Liver (tissue), 9 donors: ENCODE results near the gene CTSA. TPM values are rescaled to one million over a fixed set of nuclear protein-coding genes. Genes with fewer than 3 reads are reported as not detected.

Experiments
- DNase-seq: peaks from one replicate; pipeline ENCODE4 v3.0.0-alpha.2; 2017; ENCODE audit warnings: low spot score
- H3K27ac ChIP-seq, 2 donors: one replicate each; pipeline ENCODE4 v1.7.0; 2013; ENCODE audit warnings: inconsistent platforms in 2 of 2, low read length in 2 of 2, control low read depth in 1 of 2, low read depth in 1 of 2, mild to moderate bottlenecking in 1 of 2
- H3K27me3 ChIP-seq, 4 donors: one replicate each; pipeline versions ENCODE4 v1.6.1 to v1.7.0; 2013; ENCODE audit warnings: low read length in 3 of 4, inconsistent platforms in 1 of 4, mild to moderate bottlenecking in 1 of 4, moderate library complexity in 1 of 4; ENCODE audit not compliant: control insufficient read depth in 4 of 4, insufficient read depth in 4 of 4
- H3K36me3 ChIP-seq, 4 donors: one replicate each; pipeline versions ENCODE4 v1.6.1 to v1.7.0; 2013; ENCODE audit warnings: low read length in 3 of 4, mild to moderate bottlenecking in 3 of 4, low read depth in 1 of 4, moderate library complexity in 1 of 4; ENCODE audit not compliant: control insufficient read depth in 4 of 4, insufficient read depth in 3 of 4
- H3K4me1 ChIP-seq, 4 donors: one replicate each; pipeline versions ENCODE4 v1.6.1 to v1.7.0; 2013; ENCODE audit warnings: low read length in 3 of 4, mild to moderate bottlenecking in 3 of 4, moderate library complexity in 1 of 4; ENCODE audit not compliant: control insufficient read depth in 4 of 4, insufficient read depth in 4 of 4
- H3K4me3 ChIP-seq, 3 donors: one replicate each; pipeline versions ENCODE4 v1.6.1 to v1.7.0; 2013; ENCODE audit warnings: low read length in 3 of 3, control low read depth in 1 of 3, low read depth in 1 of 3, mild to moderate bottlenecking in 1 of 3
- H3K9ac ChIP-seq, 2 donors: one replicate each; pipeline ENCODE4 v1.7.0; 2013; ENCODE audit warnings: low read length in 2 of 2, mild to moderate bottlenecking in 2 of 2, moderate library complexity in 2 of 2, control low read depth in 1 of 2, low read depth in 1 of 2
- H3K9me3 ChIP-seq, 4 donors: one replicate each; pipeline versions ENCODE4 v1.6.1 to v1.7.0; 2013; ENCODE audit warnings: low read length in 3 of 4; ENCODE audit not compliant: control insufficient read depth in 4 of 4
- ATF3 ChIP-seq: IDR thresholded peaks from 2 replicates; pipeline ENCODE4 v1.6.1; 2016; ENCODE audit warnings: antibody characterized with exemption
- CTCF ChIP-seq: fragments of 150-350 bp; IDR thresholded peaks from 2 replicates; pipeline ENCODE4 v1.5.1; 2017; ENCODE audit warnings: improper control_type of control experiment, low read depth, low read length; ENCODE audit not compliant: missing input control
- EGR1 ChIP-seq, 2 donors: IDR thresholded peaks; 2 replicates each; pipeline ENCODE4 v1.6.1; 2016 to 2018; ENCODE audit warnings: antibody characterized with exemption in 2 of 2, low read depth in 2 of 2
- FOXA1 ChIP-seq: IDR thresholded peaks from 2 replicates; pipeline ENCODE4 v1.6.1; 2016; ENCODE audit warnings: antibody characterized with exemption
- FOXA2 ChIP-seq: IDR thresholded peaks from 2 replicates; pipeline ENCODE4 v1.6.1; 2016; ENCODE audit warnings: antibody characterized with exemption
- GABPA ChIP-seq, 2 donors: IDR thresholded peaks in 1 of 2; conservative IDR thresholded peaks in 1 of 2; 2 replicates each; pipeline ENCODE4 v1.6.1; 2016; ENCODE audit warnings: antibody characterized with exemption in 2 of 2, mild to moderate bottlenecking in 1 of 2, moderate library complexity in 1 of 2
- HNF4A ChIP-seq, 2 donors: conservative IDR thresholded peaks; 2 replicates each; pipeline ENCODE4 v1.6.1; 2016; ENCODE audit warnings: antibody characterized with exemption in 2 of 2, mild to moderate bottlenecking in 2 of 2
- HNF4G ChIP-seq: IDR thresholded peaks from 2 replicates; pipeline ENCODE4 v1.6.1; 2016; ENCODE audit warnings: antibody characterized with exemption
- JUND ChIP-seq, 2 donors: IDR thresholded peaks; 2 replicates each; pipeline ENCODE4 v1.6.1; 2016; ENCODE audit warnings: antibody characterized with exemption in 2 of 2
- NR2F2 ChIP-seq: IDR thresholded peaks from 2 replicates; pipeline ENCODE4 v1.6.1; 2016; ENCODE audit warnings: antibody characterized with exemption
- RAD21 ChIP-seq, 2 donors: IDR thresholded peaks; 2 replicates each; pipeline ENCODE4 v1.6.1; 2016; ENCODE audit warnings: antibody characterized with exemption in 2 of 2, mild to moderate bottlenecking in 2 of 2
- REST ChIP-seq: IDR thresholded peaks from 2 replicates; pipeline ENCODE4 v1.6.1; 2016; ENCODE audit warnings: antibody characterized with exemption, mild to moderate bottlenecking
- RXRA ChIP-seq, 2 donors: IDR thresholded peaks; 2 replicates each; pipeline ENCODE4 v1.6.1; 2017 to 2018; ENCODE audit warnings: antibody characterized with exemption in 2 of 2, mild to moderate bottlenecking in 1 of 2
- SP1 ChIP-seq: IDR thresholded peaks from 2 replicates; pipeline ENCODE4 v1.6.1; 2018; ENCODE audit warnings: antibody characterized with exemption, mild to moderate bottlenecking
- TAF1 ChIP-seq: conservative IDR thresholded peaks from 2 replicates; pipeline ENCODE4 v1.6.1; 2016; ENCODE audit warnings: antibody characterized with exemption, mild to moderate bottlenecking
- YY1 ChIP-seq: IDR thresholded peaks from 2 replicates; pipeline ENCODE4 v1.6.1; 2016; ENCODE audit warnings: antibody characterized with exemption, mild to moderate bottlenecking
- ZBTB33 ChIP-seq: IDR thresholded peaks from 2 replicates; pipeline ENCODE4 v1.6.1; 2016; ENCODE audit warnings: antibody characterized with exemption
- WGBS: extraction: QIAGEN DNeasy Blood & Tissue Kit; methylation state at CpG from one replicate; pipeline ENCODE4 v1.1.7; 2013; 5-methylcytosine and 5-hydroxymethylcytosine counted together
- polyA plus RNA-seq, 2 donors: library from polyadenylated mRNA; stranded (reverse) in 1 of 2; unstranded in 1 of 2; fragments of 200-250 nt in 1 of 2; fragments of >200 nt in 1 of 2; fragmentation: Nextera tagmentation in 1 of 2; extraction: Ambion mirVana in 1 of 2; gene quantifications; one replicate each; pipeline versions ENCODE4 v1.2.1 to v1.2.3, GENCODE V29; 2013 to 2015
- total RNA-seq, 2 donors: library from RNA; depleted of rRNA; stranded (reverse); fragments of >200 nt; gene quantifications; one replicate each; pipeline ENCODE4 v1.2.3, GENCODE V29; 2014
- TF ChIP-seq, protein P1 (sequence below): IDR thresholded peaks from 2 replicates; pipeline ENCODE4 v1.6.1; 2016; ENCODE audit warnings: antibody characterized with exemption
- donor health status: healthy.
- donor health status: healthy.
- donor health status: healthy.
- donor health status: healthy.
- donor health status: healthy.

The CTSA gene
- total and polyA plus RNA-seq, 4 donors, result 45.6 to 151 (median 76.4) TPM

DNA sequence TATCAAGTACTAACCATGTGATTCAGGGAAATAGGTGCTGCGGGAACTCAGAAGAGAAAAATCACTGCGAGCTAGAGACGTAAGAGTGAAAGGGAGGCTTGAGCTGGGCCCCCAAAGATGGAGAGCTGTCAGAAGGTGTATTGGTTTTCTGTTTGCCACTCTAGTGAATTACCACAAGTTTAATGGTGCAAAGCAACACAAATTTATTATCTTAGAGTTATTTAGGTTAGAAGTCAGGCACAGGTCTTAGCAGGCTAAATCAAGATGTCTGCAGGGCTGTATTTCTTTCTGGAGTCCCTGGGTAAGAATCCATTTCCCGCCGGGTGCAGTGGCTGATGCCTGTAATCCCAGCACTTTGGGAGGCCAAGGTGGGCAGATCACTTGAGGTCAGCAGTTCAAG is 31.2 kb upstream of the CTSA start (continued):
- TF ChIP-seq ZBTB33, result no peak
- no peak for TF ChIP-seq NR2F2
- TF ChIP-seq FOXA2, result no peak

GRCh38 chr20:45860560-45861220 is 30.4 kb upstream of the CTSA start:
- H3K9ac ChIP-seq, result no peak overlapping the region
- WGBS, result 82% methylated on average over 7 of the region's 7 CpGs
- H3K27ac ChIP-seq, result no peak overlapping the region
- no peaks in the 10 kb centered on the region for H3K27me3 ChIP-seq
- H3K4me3 ChIP-seq, result no peak overlapping the region
- TF ChIP-seq NR2F2 (no peak), JUND (IDR thresholded peaks at IDR 0.05) (no peak), FOXA2 (no peak), GABPA (IDR thresholded peaks at IDR 0.05 in 1 of 2, conservative IDR thresholded peaks at IDR 0.05 in 1 of 2) (no peak), HNF4G (no peak), RXRA (IDR thresholded peaks at IDR 0.05) (no peak), CTCF (no peak), ATF3 (no peak), EGR1 (IDR thresholded peaks at IDR 0.05; ENCODE audit: low read depth in 2 of 2) (no peak), FOXA1 (no peak), HNF4A (conservative IDR thresholded peaks at IDR 0.05) (no peak), RAD21 (IDR thresholded peaks at IDR 0.05) (no peak), SP1 (no peak), YY1 (no peak), REST (no peak), TAF1 (no peak), ZBTB33 (no peak)
- TF ChIP-seq, protein P1, sequence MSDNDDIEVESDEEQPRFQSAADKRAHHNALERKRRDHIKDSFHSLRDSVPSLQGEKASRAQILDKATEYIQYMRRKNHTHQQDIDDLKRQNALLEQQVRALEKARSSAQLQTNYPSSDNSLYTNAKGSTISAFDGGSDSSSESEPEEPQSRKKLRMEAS, result no peak
- no peaks in the 10 kb centered on the region for H3K9me3 ChIP-seq
- H3K36me3 ChIP-seq, result no peaks in the 10 kb centered on the region
- DNase-seq, result no peak
- peaks cover 12 to 24% (median 16%) of the 10 kb centered on the region in 4 donors for H3K4me1 ChIP-seq
